Peyer's patch (tissue), 4 donors: Measurements from ENCODE around the gene CDC42EP3. TPM values are rescaled to one million over a fixed set of nuclear protein-coding genes. Genes with fewer than 3 reads are reported as not detected.

Experiments used
- DNase-seq, 3 donors: peaks; one replicate each; pipeline ENCODE4 v3.0.0-alpha.2; 2017 to 2019
- H3K27ac ChIP-seq, 4 donors: fragments of 200-600 bp; sonication (generic); one replicate each; pipeline ENCODE4 v1.5.1; 2016 to 2019
- H3K27me3 ChIP-seq, 2 donors: fragments of 200-600 bp; sonication (generic); one replicate each; pipeline ENCODE4 v1.5.1; 2019
- H3K36me3 ChIP-seq, 3 donors: fragments of 200-600 bp; sonication (generic); one replicate each; pipeline ENCODE4 v1.5.1; 2016 to 2019
- H3K4me1 ChIP-seq, 4 donors: fragments of 200-600 bp; sonication (generic); one replicate each; pipeline ENCODE4 v1.5.1; 2016 to 2019
- H3K4me3 ChIP-seq, 4 donors: fragments of 200-600 bp; sonication (generic); 1 replicate in 3 of 4; 2 replicates in 1 of 4; pipeline ENCODE4 v1.5.1; 2016 to 2019; ENCODE audit warnings: mild to moderate bottlenecking in 1 of 4
- H3K9me3 ChIP-seq, 4 donors: fragments of 200-600 bp; sonication (generic); one replicate each; pipeline ENCODE4 v1.5.1; 2016 to 2019; ENCODE audit warnings: mild to moderate bottlenecking in 1 of 4
- POLR2A ChIP-seq, 2 donors: fragments of 450-650 bp; IDR thresholded peaks; one replicate each; pipeline ENCODE4 v1.5.1; 2017; ENCODE audit warnings: antibody characterized with exemption in 2 of 2, mild to moderate bottlenecking in 2 of 2, moderate library complexity in 2 of 2
- total RNA-seq, 4 donors: library from RNA; depleted of rRNA; stranded (reverse); fragments of >200 nt; gene quantifications; one replicate each; pipeline ENCODE4 v1.1.0, GENCODE V29; 2016
- TF ChIP-seq, protein P1 (sequence below), 6 experiments: fragments of 450-650 bp in 4 of 6; fragments of 200-600 bp in 2 of 6; sonication (generic) in 1 of 6; IDR thresholded peaks; one replicate each; pipeline ENCODE4 v1.5.1; 2017 to 2019; ENCODE audit warnings: antibody characterized with exemption in 6 of 6, mild to moderate bottlenecking in 3 of 6, moderate library complexity in 1 of 6

CDC42EP3 gene, protein sequence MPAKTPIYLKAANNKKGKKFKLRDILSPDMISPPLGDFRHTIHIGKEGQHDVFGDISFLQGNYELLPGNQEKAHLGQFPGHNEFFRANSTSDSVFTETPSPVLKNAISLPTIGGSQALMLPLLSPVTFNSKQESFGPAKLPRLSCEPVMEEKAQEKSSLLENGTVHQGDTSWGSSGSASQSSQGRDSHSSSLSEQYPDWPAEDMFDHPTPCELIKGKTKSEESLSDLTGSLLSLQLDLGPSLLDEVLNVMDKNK
- total RNA-seq, result 1 to 10 TPM; 7.0 to 9.5 (median 7.6) TPM

DNA sequence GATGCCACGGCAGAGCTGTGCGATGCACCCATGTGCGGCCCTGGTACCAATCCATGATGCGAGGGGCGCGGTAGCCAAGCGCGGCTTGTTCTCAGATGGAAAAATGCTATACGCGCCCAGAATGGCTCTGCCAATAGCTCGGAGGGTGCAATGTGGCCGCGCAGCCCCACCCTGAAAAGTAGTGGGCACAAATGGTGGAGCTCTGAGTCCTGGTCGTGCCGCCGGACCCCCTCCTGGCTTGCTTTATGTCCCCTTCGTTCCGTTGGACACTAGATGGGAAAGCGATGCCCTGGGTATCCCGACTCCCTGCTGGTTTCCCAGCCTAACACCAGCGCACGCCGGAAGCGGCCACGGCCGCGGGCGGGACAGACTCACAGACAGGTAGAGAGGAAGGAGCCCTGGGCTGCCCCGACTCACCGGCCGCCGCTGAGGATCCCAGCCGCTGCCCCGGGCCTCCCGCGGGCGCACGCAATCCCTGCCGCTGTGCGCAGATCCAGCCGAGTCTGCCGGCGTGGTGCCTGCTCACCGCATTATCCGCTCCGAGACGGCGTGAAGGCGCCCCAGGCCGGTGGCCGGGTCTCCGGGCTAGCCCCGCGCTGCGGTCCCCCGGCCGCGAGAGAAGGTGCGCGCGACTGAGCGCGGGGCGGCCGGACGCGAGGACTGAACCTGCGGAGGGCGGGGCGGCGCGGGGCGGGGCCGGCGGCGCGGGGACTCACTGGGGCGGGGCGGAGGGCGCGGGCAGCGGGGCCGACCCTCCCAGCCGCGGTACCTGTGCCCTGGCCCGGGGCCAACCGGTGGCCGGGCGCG, at the start of gene CDC42EP3:
TSS of gene CDC42EP3 (minus strand) at position 634 of the 807 bp plus-strand sequence. CDS start 25,055 bp downstream, outside the sequence.
- Histone ChIP-seq H3K27me3 (no peaks in the 10 kb centered on the region), H3K27ac (peak within 1 kb of the TSS; percentile 80 to 94 (median 90)), H3K9me3 (no peaks in the 10 kb centered on the region), H3K36me3 (no peaks in the 10 kb centered on the region), H3K4me1 (peaks cover 0 to 6% (median 0%) of the 10 kb centered on the region in 4 donors), H3K4me3 (peak within 1 kb of the TSS; percentile 70 to 91 (median 81))
- peak; percentile 75 to 88 (median 79) for DNase-seq
- TF ChIP-seq POLR2A (IDR thresholded peaks at IDR 0.05), result peak; percentile 36 to 54
- TF ChIP-seq, protein P1, sequence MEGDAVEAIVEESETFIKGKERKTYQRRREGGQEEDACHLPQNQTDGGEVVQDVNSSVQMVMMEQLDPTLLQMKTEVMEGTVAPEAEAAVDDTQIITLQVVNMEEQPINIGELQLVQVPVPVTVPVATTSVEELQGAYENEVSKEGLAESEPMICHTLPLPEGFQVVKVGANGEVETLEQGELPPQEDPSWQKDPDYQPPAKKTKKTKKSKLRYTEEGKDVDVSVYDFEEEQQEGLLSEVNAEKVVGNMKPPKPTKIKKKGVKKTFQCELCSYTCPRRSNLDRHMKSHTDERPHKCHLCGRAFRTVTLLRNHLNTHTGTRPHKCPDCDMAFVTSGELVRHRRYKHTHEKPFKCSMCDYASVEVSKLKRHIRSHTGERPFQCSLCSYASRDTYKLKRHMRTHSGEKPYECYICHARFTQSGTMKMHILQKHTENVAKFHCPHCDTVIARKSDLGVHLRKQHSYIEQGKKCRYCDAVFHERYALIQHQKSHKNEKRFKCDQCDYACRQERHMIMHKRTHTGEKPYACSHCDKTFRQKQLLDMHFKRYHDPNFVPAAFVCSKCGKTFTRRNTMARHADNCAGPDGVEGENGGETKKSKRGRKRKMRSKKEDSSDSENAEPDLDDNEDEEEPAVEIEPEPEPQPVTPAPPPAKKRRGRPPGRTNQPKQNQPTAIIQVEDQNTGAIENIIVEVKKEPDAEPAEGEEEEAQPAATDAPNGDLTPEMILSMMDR (IDR thresholded peaks at IDR 0.05), result no peak

DNA sequence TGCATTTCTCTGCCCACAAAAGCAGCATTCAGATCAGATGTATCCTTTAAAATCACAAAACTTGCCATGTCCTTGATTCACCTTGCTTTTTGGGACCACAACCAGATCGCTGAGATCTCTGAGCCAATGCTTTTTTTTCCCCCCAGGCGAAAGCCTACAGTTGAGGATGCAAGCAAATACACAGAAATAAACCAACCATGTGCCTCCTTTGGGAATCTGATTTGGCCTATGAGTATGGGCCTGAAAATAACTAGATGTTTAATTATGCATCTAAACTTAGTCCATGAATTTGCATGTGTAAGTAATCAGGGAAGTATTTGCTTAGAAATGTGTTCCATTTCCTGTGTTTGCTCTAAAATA, 49.7 kb upstream of the CDC42EP3 start:
- DNase-seq, result no peak
- H3K27me3 ChIP-seq, result no peaks in the 10 kb centered on the region
- H3K4me3 ChIP-seq, result no peak overlapping the region
- no peak overlapping the region for H3K27ac ChIP-seq
- no peaks in the 10 kb centered on the region for H3K4me1 ChIP-seq
- H3K9me3 ChIP-seq, result no peaks in the 10 kb centered on the region
- H3K36me3 ChIP-seq, result no peaks in the 10 kb centered on the region
- TF ChIP-seq POLR2A (IDR thresholded peaks at IDR 0.05), result no peak
- TF ChIP-seq, protein P1 (IDR thresholded peaks at IDR 0.05), result no peak

DNA sequence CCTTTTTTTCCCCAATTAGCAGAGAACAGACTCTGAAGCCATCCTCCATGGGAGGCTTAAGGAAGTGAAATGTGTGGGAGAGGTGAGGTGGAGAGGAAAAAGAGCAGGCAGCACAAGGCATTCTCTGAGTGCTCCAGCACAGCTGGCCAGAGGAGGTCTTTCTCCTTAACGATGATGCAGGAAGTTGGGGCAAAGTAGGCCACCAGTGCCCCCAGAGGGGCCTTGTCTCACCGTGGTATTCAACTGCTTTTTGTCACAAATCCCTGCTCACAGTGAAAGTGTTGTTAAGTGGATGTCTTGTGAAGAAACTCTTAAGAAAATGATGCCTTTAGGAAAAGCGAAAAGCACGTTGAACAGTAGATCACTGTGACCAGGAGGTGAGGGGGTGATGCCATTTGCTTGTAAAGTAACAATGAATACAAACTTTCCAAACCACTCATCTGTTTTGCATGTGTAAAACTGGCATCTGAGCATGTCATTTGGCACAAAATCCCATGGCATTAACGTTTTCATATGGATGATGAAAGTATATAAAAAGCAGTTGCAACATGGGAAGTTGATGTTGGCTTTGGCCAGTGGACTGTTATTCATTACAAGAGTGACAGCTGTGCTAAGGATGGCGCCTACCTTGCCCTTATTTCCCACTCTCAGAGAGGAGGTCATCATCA, 49.2 kb upstream of the CDC42EP3 start:
- no peak overlapping the region for H3K4me3 ChIP-seq
- TF ChIP-seq, protein P1 (IDR thresholded peaks at IDR 0.05), result no peak
- no peak for TF ChIP-seq POLR2A (IDR thresholded peaks at IDR 0.05)
- no peak for DNase-seq
- no peaks in the 10 kb centered on the region for H3K4me1 ChIP-seq
- H3K27me3 ChIP-seq, result no peaks in the 10 kb centered on the region
- no peaks in the 10 kb centered on the region for H3K9me3 ChIP-seq
- H3K27ac ChIP-seq, result no peak overlapping the region
- H3K36me3 ChIP-seq, result no peaks in the 10 kb centered on the region

DNA sequence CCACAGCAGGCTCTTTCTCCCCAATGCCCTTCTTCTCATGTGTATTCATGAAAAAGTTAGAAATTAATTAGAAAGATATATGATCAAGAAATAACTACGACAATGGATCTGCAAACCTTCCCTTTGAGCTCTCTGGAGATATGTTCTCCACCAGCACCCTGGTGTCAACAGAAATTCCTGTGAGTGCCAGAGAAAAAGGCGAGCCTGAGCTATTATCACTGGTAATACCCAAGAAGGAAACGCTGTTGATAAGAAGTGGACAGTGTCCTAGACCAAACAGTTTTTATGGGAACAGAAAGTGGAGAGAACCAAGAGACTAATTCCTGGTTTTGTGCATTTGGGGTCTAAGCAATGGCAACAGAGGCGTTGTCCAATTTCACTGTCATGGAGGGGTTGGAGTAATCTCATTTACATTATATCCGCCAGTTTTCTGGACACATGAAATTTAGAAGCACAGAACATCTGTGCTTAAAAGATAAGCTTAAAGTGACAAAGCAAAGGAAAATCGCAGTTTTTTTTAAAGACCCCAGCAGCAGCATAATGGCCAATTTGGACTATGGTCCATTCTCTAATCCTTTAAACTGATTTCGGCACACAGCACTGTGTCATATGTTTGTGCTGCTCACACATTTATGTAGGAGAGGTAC, 47.2 kb upstream of the CDC42EP3 start:
- Histone ChIP-seq H3K4me3 (no peak overlapping the region), H3K27me3 (no peaks in the 10 kb centered on the region), H3K4me1 (no peaks in the 10 kb centered on the region), H3K27ac (no peak overlapping the region), H3K9me3 (no peaks in the 10 kb centered on the region), H3K36me3 (no peaks in the 10 kb centered on the region)
- DNase-seq, result no peak
- TF ChIP-seq, protein P1 (IDR thresholded peaks at IDR 0.05), result no peak
- no peak for TF ChIP-seq POLR2A (IDR thresholded peaks at IDR 0.05)

DNA sequence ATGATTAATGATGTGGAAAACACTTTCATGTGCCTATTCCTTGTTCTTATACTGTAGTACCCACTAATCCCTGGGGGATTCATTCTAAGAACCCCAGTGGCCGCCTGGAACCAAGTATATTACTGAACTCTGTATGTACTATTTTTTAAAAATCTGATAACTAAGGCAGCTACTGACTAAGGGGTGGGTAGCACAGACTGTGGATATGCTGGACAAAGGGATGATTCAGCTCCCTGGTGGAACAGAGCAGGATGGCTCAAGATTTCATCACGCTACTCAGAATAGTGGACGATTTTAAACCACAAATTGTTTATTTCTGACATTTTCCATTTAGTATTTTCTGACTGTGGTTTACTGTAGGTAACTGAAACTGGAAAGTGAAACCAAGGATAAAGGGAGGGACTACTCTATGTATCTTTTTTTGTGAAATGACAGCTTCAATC, 41.8 kb upstream of the CDC42EP3 start:
- no peak overlapping the region for H3K4me3 ChIP-seq

More for the DNA sequence above, 41.8 kb upstream of the CDC42EP3 start:
- TF ChIP-seq, protein P1 (IDR thresholded peaks at IDR 0.05), result no peak
- no peak for TF ChIP-seq POLR2A (IDR thresholded peaks at IDR 0.05)
- no peaks in the 10 kb centered on the region for H3K4me1 ChIP-seq
- DNase-seq, result no peak
- no peaks in the 10 kb centered on the region for H3K9me3 ChIP-seq
- H3K27me3 ChIP-seq, result no peaks in the 10 kb centered on the region
- no peak overlapping the region for H3K27ac ChIP-seq
- no peaks in the 10 kb centered on the region for H3K36me3 ChIP-seq
